Measurements from ENCODE around the gene THAP5.

The THAP5 gene

GRCh38 chr7:108529341-108529740, 40.2 kb downstream of the THAP5 start:
- no peak for DNase-seq

DNA sequence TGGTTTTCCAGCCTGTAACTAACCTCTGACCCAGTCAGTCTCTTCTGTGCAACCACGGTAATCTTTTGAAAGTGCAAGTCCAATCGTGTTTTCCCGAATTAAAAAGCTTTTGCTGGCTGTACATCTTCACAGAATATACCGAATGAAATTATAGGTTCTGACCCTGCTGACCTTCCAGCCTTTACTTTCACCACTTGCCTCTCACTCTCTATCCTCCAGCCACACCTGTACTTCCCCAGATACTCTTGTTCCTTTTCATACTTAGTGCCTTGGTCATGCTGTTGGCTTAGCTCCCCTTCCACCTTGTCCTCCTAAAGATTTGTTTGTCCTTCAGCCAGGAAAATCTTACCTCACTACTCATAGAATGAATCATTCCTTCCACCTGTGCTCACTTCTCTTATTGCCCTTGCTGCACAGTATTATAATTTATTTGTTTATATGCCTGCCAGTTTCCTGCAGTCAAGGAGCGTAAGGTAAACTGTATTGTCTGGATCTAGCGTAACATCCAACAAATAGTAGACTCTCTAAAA, 41.3 kb downstream of the THAP5 start:
- no peak for DNase-seq

DNA sequence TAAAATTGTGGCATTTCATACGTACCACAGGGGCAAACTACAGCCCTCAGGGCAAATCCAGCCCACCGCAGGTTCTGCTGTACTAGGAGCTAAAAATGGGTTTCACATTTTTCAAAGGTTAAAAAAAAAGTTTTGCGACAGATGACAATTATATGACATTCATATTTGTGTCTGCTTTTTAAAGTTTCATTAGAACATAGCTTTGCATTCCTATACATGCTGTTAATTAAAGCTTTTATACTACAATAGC, 42.8 kb downstream of the THAP5 start:
- DNase-seq, result no peak

GRCh38 chr7:108525985-108526767, 43.3 kb downstream of the THAP5 start, which contains the start of gene PNPLA8:
TSS of gene PNPLA8 (minus strand) at chr7:108526135. CDS start at chr7:108515491, 10,644 bp downstream.
- DNase-seq, result peak; percentile 100

DNA sequence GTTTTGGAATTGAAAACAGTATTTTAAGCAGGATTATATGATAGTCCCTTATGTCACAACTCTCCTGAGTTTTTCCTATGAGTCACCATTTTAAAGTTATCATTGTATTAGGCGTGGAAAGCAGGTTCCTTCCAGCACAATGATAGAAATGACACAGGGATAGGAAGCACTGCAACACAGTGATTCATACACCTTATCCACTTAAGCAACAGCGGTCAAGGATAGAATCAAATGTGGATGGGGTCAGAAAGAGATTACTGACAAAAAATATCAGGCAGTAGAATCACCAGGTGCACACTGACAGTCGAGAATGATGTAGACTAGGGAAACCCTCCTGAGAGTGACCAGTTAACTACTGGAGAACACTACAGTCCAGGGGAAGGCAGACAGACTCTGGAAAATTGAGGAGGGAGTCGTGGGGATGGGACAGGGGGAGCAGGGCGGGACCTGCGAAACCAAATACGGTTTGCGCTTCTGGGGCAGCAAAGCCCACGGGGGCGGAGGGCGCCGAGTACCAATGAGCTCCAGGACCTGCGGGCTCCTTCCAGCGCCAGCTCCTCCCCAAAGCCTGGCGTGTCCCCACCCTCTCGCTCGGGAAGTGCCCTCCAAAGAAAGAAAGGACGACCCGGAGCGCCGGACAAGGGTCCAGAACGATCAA, 44.0 kb downstream of the THAP5 start:
- no peak for DNase-seq

DNA sequence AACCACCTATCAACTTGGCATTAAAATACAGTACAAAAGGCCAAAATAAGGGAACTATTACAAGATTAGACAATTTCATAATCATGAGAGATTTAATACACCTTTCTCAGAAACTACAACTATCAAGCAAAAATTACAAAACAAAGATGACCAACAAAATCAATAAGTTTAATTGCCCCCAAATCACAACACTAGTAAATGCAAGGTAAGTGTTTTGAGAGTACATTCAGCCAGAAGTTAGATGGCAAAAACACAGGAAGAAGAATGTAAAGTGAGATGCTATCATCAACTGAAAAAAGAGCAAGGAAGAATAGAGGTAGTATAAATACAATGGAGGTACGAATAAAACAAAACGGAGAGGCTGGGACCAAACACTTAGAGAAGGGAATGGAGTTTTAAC, 46.7 kb downstream of the THAP5 start:
- DNase-seq, result no peak

- no peak for DNase-seq
Measured at GRCh38 chr7:108517951-108518350, 51.6 kb downstream of the THAP5 start.

- no peak for DNase-seq
Measured at GRCh38 chr7:108515630-108516029, 53.9 kb downstream of the THAP5 start.

DNA sequence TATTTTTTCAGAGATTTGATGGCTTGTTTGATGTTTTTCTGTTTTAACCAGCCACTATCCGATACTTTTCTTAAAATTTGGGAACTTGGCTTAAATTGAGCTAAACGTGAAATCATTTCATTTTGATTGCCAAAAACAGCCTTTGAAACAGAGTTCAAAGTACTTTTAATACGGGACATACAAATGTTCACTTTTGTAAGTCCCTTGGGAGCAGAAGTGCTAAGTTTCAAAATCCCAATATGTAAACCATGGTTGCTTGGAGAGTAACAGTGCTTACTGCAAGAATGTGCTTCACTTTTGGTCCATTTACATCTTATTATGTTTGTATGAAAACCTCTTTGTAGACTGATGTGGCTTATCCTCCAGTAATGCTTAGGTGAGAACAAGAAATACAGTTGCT, 54.5 kb downstream of the THAP5 start:
- no peak for DNase-seq
